ENCODE results near the gene SEPTIN2.

DNA sequence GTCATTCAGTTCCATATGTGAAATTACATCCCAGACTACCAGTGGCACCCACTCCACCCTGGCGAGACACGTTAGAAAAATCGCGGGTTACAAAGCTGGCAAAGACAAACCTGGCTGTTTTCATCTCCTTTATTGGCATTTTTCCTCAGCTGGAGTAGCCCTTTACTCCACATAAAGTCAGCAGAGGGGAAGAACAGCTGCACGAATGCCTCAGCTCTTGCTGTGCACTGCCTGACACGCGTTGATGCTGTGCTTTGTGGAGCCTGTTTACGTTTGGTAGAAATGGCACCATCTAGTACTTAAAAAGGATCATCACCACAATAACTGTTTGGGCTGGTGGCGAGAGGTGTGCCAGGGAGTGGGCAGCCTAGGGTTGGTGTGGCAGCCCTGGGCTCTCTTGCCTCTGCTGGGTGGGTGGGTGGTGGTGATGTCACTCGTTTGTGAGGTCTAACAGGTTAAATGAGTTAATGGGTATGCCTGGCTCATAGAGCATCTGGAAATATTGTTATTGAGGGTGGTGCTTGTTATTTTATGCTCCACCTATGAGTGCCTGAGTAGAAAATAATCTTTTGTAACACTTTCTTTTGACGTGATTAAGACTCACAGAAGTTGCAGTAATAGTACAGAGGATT lies 56.8 kb downstream of the SEPTIN2 start:
- TF ChIP-seq POLR2AphosphoS5 (IDR thresholded peaks at IDR 0.05; ENCODE audit: low read depth), result no peak
- TF ChIP-seq, protein P1, sequence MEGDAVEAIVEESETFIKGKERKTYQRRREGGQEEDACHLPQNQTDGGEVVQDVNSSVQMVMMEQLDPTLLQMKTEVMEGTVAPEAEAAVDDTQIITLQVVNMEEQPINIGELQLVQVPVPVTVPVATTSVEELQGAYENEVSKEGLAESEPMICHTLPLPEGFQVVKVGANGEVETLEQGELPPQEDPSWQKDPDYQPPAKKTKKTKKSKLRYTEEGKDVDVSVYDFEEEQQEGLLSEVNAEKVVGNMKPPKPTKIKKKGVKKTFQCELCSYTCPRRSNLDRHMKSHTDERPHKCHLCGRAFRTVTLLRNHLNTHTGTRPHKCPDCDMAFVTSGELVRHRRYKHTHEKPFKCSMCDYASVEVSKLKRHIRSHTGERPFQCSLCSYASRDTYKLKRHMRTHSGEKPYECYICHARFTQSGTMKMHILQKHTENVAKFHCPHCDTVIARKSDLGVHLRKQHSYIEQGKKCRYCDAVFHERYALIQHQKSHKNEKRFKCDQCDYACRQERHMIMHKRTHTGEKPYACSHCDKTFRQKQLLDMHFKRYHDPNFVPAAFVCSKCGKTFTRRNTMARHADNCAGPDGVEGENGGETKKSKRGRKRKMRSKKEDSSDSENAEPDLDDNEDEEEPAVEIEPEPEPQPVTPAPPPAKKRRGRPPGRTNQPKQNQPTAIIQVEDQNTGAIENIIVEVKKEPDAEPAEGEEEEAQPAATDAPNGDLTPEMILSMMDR (conservative IDR thresholded peaks at IDR 0.05; ENCODE audit: low read depth in 2 of 2), result no peak
- TF ChIP-seq CREB1 (CRISPR knock-in tag; IDR thresholded peaks at IDR 0.05; ENCODE audit: low read depth), result no peak
- TF ChIP-seq, protein P2, sequence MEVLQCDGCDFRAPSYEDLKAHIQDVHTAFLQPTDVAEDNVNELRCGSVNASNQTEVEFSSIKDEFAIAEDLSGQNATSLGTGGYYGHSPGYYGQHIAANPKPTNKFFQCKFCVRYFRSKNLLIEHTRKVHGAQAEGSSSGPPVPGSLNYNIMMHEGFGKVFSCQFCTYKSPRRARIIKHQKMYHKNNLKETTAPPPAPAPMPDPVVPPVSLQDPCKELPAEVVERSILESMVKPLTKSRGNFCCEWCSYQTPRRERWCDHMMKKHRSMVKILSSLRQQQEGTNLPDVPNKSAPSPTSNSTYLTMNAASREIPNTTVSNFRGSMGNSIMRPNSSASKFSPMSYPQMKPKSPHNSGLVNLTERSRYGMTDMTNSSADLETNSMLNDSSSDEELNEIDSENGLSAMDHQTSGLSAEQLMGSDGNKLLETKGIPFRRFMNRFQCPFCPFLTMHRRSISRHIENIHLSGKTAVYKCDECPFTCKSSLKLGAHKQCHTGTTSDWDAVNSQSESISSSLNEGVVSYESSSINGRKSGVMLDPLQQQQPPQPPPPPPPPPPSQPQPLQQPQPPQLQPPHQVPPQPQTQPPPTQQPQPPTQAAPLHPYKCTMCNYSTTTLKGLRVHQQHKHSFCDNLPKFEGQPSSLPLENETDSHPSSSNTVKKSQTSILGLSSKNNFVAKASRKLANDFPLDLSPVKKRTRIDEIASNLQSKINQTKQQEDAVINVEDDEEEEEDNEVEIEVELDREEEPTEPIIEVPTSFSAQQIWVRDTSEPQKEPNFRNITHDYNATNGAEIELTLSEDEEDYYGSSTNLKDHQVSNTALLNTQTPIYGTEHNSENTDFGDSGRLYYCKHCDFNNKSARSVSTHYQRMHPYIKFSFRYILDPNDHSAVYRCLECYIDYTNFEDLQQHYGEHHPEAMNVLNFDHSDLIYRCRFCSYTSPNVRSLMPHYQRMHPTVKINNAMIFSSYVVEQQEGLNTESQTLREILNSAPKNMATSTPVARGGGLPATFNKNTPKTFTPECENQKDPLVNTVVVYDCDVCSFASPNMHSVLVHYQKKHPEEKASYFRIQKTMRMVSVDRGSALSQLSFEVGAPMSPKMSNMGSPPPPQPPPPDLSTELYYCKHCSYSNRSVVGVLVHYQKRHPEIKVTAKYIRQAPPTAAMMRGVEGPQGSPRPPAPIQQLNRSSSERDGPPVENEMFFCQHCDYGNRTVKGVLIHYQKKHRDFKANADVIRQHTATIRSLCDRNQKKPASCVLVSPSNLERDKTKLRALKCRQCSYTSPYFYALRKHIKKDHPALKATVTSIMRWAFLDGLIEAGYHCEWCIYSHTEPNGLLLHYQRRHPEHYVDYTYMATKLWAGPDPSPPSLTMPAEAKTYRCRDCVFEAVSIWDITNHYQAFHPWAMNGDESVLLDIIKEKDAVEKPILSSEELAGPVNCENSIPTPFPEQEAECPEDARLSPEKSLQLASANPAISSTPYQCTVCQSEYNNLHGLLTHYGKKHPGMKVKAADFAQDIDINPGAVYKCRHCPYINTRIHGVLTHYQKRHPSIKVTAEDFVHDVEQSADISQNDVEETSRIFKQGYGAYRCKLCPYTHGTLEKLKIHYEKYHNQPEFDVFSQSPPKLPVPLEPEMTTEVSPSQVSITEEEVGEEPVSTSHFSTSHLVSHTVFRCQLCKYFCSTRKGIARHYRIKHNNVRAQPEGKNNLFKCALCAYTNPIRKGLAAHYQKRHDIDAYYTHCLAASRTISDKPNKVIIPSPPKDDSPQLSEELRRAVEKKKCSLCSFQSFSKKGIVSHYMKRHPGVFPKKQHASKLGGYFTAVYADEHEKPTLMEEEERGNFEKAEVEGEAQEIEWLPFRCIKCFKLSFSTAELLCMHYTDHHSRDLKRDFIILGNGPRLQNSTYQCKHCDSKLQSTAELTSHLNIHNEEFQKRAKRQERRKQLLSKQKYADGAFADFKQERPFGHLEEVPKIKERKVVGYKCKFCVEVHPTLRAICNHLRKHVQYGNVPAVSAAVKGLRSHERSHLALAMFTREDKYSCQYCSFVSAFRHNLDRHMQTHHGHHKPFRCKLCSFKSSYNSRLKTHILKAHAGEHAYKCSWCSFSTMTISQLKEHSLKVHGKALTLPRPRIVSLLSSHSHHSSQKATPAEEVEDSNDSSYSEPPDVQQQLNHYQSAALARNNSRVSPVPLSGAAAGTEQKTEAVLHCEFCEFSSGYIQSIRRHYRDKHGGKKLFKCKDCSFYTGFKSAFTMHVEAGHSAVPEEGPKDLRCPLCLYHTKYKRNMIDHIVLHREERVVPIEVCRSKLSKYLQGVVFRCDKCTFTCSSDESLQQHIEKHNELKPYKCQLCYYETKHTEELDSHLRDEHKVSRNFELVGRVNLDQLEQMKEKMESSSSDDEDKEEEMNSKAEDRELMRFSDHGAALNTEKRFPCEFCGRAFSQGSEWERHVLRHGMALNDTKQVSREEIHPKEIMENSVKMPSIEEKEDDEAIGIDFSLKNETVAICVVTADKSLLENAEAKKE (CRISPR knock-in tag; IDR thresholded peaks at IDR 0.05), result no peak
- TF ChIP-seq EZH2 (IDR thresholded peaks at IDR 0.05; ENCODE audit: low read depth, unreplicated experiment), result no peak
- TF ChIP-seq, protein P3, sequence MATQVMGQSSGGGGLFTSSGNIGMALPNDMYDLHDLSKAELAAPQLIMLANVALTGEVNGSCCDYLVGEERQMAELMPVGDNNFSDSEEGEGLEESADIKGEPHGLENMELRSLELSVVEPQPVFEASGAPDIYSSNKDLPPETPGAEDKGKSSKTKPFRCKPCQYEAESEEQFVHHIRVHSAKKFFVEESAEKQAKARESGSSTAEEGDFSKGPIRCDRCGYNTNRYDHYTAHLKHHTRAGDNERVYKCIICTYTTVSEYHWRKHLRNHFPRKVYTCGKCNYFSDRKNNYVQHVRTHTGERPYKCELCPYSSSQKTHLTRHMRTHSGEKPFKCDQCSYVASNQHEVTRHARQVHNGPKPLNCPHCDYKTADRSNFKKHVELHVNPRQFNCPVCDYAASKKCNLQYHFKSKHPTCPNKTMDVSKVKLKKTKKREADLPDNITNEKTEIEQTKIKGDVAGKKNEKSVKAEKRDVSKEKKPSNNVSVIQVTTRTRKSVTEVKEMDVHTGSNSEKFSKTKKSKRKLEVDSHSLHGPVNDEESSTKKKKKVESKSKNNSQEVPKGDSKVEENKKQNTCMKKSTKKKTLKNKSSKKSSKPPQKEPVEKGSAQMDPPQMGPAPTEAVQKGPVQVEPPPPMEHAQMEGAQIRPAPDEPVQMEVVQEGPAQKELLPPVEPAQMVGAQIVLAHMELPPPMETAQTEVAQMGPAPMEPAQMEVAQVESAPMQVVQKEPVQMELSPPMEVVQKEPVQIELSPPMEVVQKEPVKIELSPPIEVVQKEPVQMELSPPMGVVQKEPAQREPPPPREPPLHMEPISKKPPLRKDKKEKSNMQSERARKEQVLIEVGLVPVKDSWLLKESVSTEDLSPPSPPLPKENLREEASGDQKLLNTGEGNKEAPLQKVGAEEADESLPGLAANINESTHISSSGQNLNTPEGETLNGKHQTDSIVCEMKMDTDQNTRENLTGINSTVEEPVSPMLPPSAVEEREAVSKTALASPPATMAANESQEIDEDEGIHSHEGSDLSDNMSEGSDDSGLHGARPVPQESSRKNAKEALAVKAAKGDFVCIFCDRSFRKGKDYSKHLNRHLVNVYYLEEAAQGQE (IDR thresholded peaks at IDR 0.05; ENCODE audit: unreplicated experiment), result no peak
- TF ChIP-seq EZH2phosphoT487 (IDR thresholded peaks at IDR 0.05; ENCODE audit: unreplicated experiment), result no peak
- TF ChIP-seq ZNF331 (CRISPR knock-in tag; IDR thresholded peaks at IDR 0.05; ENCODE audit: low read depth), result no peak
- no peak for TF ChIP-seq STAT1 (IDR thresholded peaks at IDR 0.05; ENCODE audit: unreplicated experiment)
- TF ChIP-seq, protein P4, sequence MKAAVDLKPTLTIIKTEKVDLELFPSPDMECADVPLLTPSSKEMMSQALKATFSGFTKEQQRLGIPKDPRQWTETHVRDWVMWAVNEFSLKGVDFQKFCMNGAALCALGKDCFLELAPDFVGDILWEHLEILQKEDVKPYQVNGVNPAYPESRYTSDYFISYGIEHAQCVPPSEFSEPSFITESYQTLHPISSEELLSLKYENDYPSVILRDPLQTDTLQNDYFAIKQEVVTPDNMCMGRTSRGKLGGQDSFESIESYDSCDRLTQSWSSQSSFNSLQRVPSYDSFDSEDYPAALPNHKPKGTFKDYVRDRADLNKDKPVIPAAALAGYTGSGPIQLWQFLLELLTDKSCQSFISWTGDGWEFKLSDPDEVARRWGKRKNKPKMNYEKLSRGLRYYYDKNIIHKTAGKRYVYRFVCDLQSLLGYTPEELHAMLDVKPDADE (IDR thresholded peaks at IDR 0.05), result no peak
- no peak for TF ChIP-seq ZNF114 (CRISPR knock-in tag; IDR thresholded peaks at IDR 0.05)
- no peak for TF ChIP-seq JUNB (IDR thresholded peaks at IDR 0.05; ENCODE audit: unreplicated experiment)

Measured in GM23338 (cell line).